Measurements from ENCODE around the gene SPEM1. TPM values are rescaled to one million over a fixed set of nuclear protein-coding genes. Genes with fewer than 3 reads are reported as not detected.
A peak's percentile ranks its signal among the peaks of the same experiment; 100 is the strongest.

Gene SPEM1
- total and polyA plus RNA-seq, 2 donors (not counting 1 experiment from before 2014, with no cell fraction given) = not detected

- peaks cover 12% of the 10 kb centered on the region for H3K4me1 Mint-ChIP-seq
- no peaks in the 10 kb centered on the region for H4K20me1 ChIP-seq (ENCODE audit: control insufficient read depth, insufficient read depth, low read length, poor library complexity, severe bottlenecking)
- no peaks in the 10 kb centered on the region for H3K27me3 ChIP-seq (replicated peaks in 1 of 4; ENCODE audit: control extremely low read depth in 1 of 4, control insufficient read depth in 3 of 4, insufficient read depth in 4 of 4, low read length in 3 of 4)
- TF ChIP-seq EZH2 (IDR thresholded peaks at IDR 0.05; ENCODE audit: borderline replicate concordance, insufficient read depth, low read depth, low read length, poor library complexity, severe bottlenecking) (no peak), CTCF (IDR thresholded peaks at IDR 0.05) (no peak)
- no peaks in the 10 kb centered on the region for H3K9me3 Mint-ChIP-seq (ENCODE audit: insufficient read depth)
- CTCF ChIA-PET = interaction anchor here (1.4 to 3.2 kb wide), 3 partner anchors 38 to 195 kb away, joined by 3 to 13 read pairs (median 4); partner anchors contain the start of gene TMEM95
- peak overlapping the region; percentile 55 to 83 for H3K27ac ChIP-seq (ENCODE audit: low read length in 2 of 2)
- no peaks in the 10 kb centered on the region for H3K9me3 ChIP-seq (ENCODE audit: control extremely low read depth in 1 of 3, control insufficient read depth in 2 of 3, insufficient read depth in 1 of 3, low read length in 2 of 3)
- peak overlapping the region; percentile 2 to 84 (median 81) for H3K4me3 ChIP-seq (ENCODE audit: control extremely low read depth in 1 of 5, extremely low read depth in 1 of 5, insufficient read depth in 1 of 5, low read depth in 2 of 5, low read length in 4 of 5)
- peak overlapping the region; percentile 89 for H3K4me3 Mint-ChIP-seq
- H3K27ac Mint-ChIP-seq = peak overlapping the region; percentile 92
- no peaks in the 10 kb centered on the region for H3K27me3 Mint-ChIP-seq
- H3K79me2 ChIP-seq (ENCODE audit: control insufficient read depth, insufficient read depth, low read length) = peaks cover 10% of the 10 kb centered on the region
- peak overlapping the region; percentile 75 for H3K4me2 ChIP-seq (replicated peaks; ENCODE audit: low read depth, low read length, poor library complexity, severe bottlenecking)
- POLR2A ChIA-PET = interaction anchor here (1.0 to 1.4 kb wide), 4 partner anchors 10 to 293 kb away, joined by 3 to 15 read pairs (median 4); partner anchors contain the start of genes POLR2A and TMEM256
- intact Hi-C loops (cut with micrococcal nuclease) = loop anchor here (1.0 kb wide), 5 partner anchors 10 to 89 kb away; partner anchors contain the start of gene TMEM256
- ATAC-seq (ENCODE audit: low read depth) (peak; percentile 62), DNase-seq (peak; percentile 90)
- peak overlapping the region; percentile 91 for H2AFZ ChIP-seq (ENCODE audit: insufficient read depth, low read depth, low read length, poor library complexity, severe bottlenecking)
- H3K36me3 ChIP-seq (replicated peaks in 1 of 2; ENCODE audit: control extremely low read depth in 1 of 2, control insufficient read depth in 1 of 2, extremely low read depth in 1 of 2, insufficient read depth in 2 of 2, low read length in 1 of 2) = peaks cover 0 to 34% of the 10 kb centered on the region in 2 experiments
- H3K4me1 ChIP-seq (ENCODE audit: control insufficient read depth in 2 of 2, insufficient read depth in 2 of 2, low read length in 2 of 2) = peaks cover 12 to 16% of the 10 kb centered on the region in 2 donors
- 4% methylated on average over 38 of the region's 48 CpGs for WGBS (ENCODE audit: insufficient coverage)
- peak overlapping the region; percentile 88 for H3K9ac ChIP-seq (ENCODE audit: low read length)
These were observed 26.3 kb upstream of the SPEM1 start for GRCh38 chr17:7393613-7394451.

Measured in B cell (primary cell).